Mucosa of descending colon (tissue), 3 donors: ENCODE results near the gene NEUROD4. TPM values are rescaled to one million over a fixed set of nuclear protein-coding genes. Genes with fewer than 3 reads are reported as not detected.

Source experiments
- ATAC-seq: fragments of 200-7000 bp; cut with Tn5 transposase; one replicate; pipeline ENCODE4 v1.9.1; 2020; ENCODE audit warnings: mild to moderate bottlenecking, moderate library complexity
- DNase-seq, 3 donors: peaks; one replicate each; pipeline ENCODE4 v3.0.0-alpha.2; 2020
- H3K36me3 ChIP-seq: fragments of 200-600 bp; one replicate; pipeline ENCODE4 v1.8.0; 2021; ENCODE audit warnings: low read depth, mild to moderate bottlenecking
- H3K4me1 ChIP-seq: fragments of 200-600 bp; one replicate; pipeline ENCODE4 v1.8.0; 2021; ENCODE audit warnings: low read depth, mild to moderate bottlenecking
- H3K4me3 ChIP-seq: fragments of 200-600 bp; one replicate; pipeline ENCODE4 v1.8.0; 2021; ENCODE audit warnings: mild to moderate bottlenecking
- H3K9me3 ChIP-seq: fragments of 200-600 bp; one replicate; pipeline ENCODE4 v1.8.0; 2021; ENCODE audit warnings: mild to moderate bottlenecking
- intact Hi-C, 2 donors: fragments of 100-400 bp; cut with DNase I in 1 of 2; cut with micrococcal nuclease in 1 of 2; formaldehyde crosslinking; loops; one replicate each; pipeline versions ENCODE4 v1.11.0 to v1.11.1; 2022; cut with DNase I, micrococcal nuclease
- total RNA-seq, 3 donors: library from RNA; stranded (reverse); fragmentation: NEBNext Ultra II Directional in 2 of 3; extraction: Animal tissue kit (Norgen Biotek cat#: 25700) in 2 of 3; gene quantifications; one replicate each; pipeline versions ENCODE4 v1.2.1 to v1.2.4, GENCODE V29; 2021 to 2023
- TF ChIP-seq, protein P1 (sequence below): fragments of 200-600 bp; IDR thresholded peaks from one replicate; pipeline ENCODE4 v1.8.0; 2022; ENCODE audit warnings: antibody characterized with exemption, mild to moderate bottlenecking
- donor health status: DM: no; HTN: no; CAD: no; lungs with moderate emphysema.
- donor health status: DM: no; HTN: no; CAD: no.
- donor health status: DM: no; HTN: yes; CAD: no.

Gene NEUROD4
- total RNA-seq, 3 donors from 2014 or later = not detected

DNA sequence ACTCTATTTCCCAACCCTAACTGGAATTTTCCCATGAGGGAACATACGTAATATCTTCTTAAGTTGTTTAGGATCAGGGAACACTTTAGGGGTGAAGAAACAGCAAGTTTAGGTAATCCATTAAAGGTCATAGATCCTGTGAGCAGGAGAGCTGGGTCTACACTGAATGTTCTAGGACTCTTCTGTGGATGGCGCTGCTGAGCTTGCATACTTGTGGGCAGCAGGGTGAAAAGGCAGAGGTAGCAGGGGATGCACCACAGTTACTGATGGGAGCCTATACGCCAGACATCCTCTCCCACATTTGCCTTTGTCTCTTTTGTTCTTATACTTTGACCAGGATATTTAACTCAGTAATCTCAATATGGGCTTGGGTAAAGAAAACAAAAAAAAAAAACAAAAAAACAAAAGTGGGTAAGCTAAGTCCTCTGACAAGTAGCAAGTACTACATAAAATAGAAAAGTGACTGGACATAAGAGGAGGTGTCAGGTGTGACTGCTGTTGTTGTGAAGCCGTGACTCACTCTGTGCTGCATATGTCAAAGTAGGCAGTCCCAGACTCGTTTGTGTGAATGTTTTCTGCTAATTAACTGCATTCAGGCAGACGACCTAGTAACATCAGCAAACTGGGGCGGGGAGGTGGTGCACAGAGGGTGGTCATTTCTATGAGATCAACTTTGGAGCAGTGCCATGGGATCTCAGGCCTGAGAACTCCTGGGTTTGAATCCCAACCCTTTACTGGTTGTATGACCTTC, 31.6 kb downstream of the NEUROD4 start:
- intact Hi-C loops = no loop called here
- DNase-seq = no peak
- H3K4me3 ChIP-seq = no peak overlapping the region

DNA sequence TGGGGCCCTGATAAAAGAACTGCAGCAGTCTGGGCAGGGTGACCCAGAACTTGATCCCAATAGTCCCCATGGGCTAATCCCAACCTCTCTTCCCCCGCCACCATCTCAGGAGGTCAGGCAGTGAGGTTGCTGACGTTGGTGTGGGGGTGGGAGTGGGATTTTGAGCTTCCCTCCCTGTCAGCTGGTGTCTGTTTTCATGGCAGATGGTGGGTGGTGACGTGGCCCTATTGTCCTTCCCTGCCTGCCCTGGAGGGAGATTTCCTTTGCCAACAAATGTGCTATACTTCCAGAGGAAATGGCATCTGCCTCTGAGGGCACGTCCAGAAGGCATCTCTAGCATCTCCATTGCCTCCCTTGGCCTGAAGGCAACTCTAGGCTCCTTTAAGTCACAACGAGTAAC, 37.7 kb downstream of the NEUROD4 start:
- TF ChIP-seq, protein P1, sequence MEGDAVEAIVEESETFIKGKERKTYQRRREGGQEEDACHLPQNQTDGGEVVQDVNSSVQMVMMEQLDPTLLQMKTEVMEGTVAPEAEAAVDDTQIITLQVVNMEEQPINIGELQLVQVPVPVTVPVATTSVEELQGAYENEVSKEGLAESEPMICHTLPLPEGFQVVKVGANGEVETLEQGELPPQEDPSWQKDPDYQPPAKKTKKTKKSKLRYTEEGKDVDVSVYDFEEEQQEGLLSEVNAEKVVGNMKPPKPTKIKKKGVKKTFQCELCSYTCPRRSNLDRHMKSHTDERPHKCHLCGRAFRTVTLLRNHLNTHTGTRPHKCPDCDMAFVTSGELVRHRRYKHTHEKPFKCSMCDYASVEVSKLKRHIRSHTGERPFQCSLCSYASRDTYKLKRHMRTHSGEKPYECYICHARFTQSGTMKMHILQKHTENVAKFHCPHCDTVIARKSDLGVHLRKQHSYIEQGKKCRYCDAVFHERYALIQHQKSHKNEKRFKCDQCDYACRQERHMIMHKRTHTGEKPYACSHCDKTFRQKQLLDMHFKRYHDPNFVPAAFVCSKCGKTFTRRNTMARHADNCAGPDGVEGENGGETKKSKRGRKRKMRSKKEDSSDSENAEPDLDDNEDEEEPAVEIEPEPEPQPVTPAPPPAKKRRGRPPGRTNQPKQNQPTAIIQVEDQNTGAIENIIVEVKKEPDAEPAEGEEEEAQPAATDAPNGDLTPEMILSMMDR = no peak
- Histone ChIP-seq H3K36me3 (no peaks in the 10 kb centered on the region), H3K4me1 (no peaks in the 10 kb centered on the region), H3K4me3 (no peak overlapping the region), H3K9me3 (no peaks in the 10 kb centered on the region)
- intact Hi-C loops = no loop called here
- ATAC-seq = no peak
- DNase-seq = no peak

More for the DNA sequence above, 31.6 kb downstream of the NEUROD4 start:
- no peaks in the 10 kb centered on the region for H3K4me1 ChIP-seq
- TF ChIP-seq, protein P1 = no peak
- H3K9me3 ChIP-seq = no peaks in the 10 kb centered on the region
- no peaks in the 10 kb centered on the region for H3K36me3 ChIP-seq
- no peak for ATAC-seq

- intact Hi-C loops = no loop called here
- Histone ChIP-seq H3K4me3 (no peak overlapping the region), H3K4me1 (no peaks in the 10 kb centered on the region), H3K36me3 (no peaks in the 10 kb centered on the region), H3K9me3 (no peaks in the 10 kb centered on the region)
- DNase-seq (no peak), ATAC-seq (no peak)
- TF ChIP-seq, protein P1 = no peak
Observed at GRCh38 chr12:55058082-55058481, 38.3 kb downstream of the NEUROD4 start.

- no peak for DNase-seq
- intact Hi-C loops = no loop called here
Observed at GRCh38 chr12:55058776-55059175, 39.0 kb downstream of the NEUROD4 start.

GRCh38 chr12:55060470-55060869, 40.7 kb downstream of the NEUROD4 start:
- no peak overlapping the region for H3K4me3 ChIP-seq
- TF ChIP-seq, protein P1 = no peak
- no peak for DNase-seq
- H3K9me3 ChIP-seq = no peaks in the 10 kb centered on the region
- intact Hi-C loops = no loop called here
- no peaks in the 10 kb centered on the region for H3K36me3 ChIP-seq
- no peaks in the 10 kb centered on the region for H3K4me1 ChIP-seq
- no peak for ATAC-seq

More at GRCh38 chr12:55058776-55059175, 39.0 kb downstream of the NEUROD4 start:
- H3K4me1 ChIP-seq = no peaks in the 10 kb centered on the region
- TF ChIP-seq, protein P1 = no peak
- no peak overlapping the region for H3K4me3 ChIP-seq
- no peaks in the 10 kb centered on the region for H3K36me3 ChIP-seq
- H3K9me3 ChIP-seq = no peaks in the 10 kb centered on the region
- no peak for ATAC-seq
